Stimulated activated naive CD8-positive, alpha-beta T cell treated with anti-CD3 and anti-CD28 coated beads, Interleukin-15, amount 100 ng/mL, for 72 hours (primary cell): ENCODE results near the gene ARL6IP4.
A peak's percentile ranks its signal among the peaks of the same experiment; 100 is the strongest.
"Not testable (repeated sequence)": the region's sequence is repeated elsewhere in the genome, so short reads cannot be mapped to it uniquely, and the experiment has no call there.

ENCODE experiments used
- ATAC-seq: fragments of 150-1000 bp; cut with Tn5 transposase; 2 replicates; pipeline ENCODE4 v1.10.0; 2021; ENCODE audit warnings: mild to moderate bottlenecking, moderate library complexity
- DNase-seq, 2 donors: peaks; one replicate each; pipeline ENCODE4 v3.0.0; 2021 to 2022
- H3K27ac Mint-ChIP-seq, 2 donors: one replicate each; pipeline ENCODE4 v1.8.0; 2022; ENCODE audit warnings: mild to moderate bottlenecking in 2 of 2, mixed read lengths in 2 of 2, moderate library complexity in 2 of 2
- H3K27me3 Mint-ChIP-seq: one replicate; pipeline ENCODE4 v1.8.0; 2022; ENCODE audit warnings: mixed read lengths
- H3K4me1 Mint-ChIP-seq: one replicate; pipeline ENCODE4 v1.8.0; 2022; ENCODE audit warnings: mild to moderate bottlenecking, mixed read lengths
- H3K4me3 Mint-ChIP-seq, 2 donors: one replicate each; pipeline ENCODE4 v1.8.0; 2022; ENCODE audit warnings: mild to moderate bottlenecking in 2 of 2, mixed read lengths in 2 of 2, moderate library complexity in 1 of 2
- H3K9me3 Mint-ChIP-seq, 2 donors: one replicate each; pipeline ENCODE4 v1.8.0; 2022; ENCODE audit warnings: mixed read lengths in 2 of 2

The ARL6IP4 gene

GRCh38 chr12:123000578-123000977 lies 20.1 kb downstream of the ARL6IP4 start:
- DNase-seq (no peak), ATAC-seq (no peak)
- no peak overlapping the region for H3K27ac Mint-ChIP-seq
- H3K4me3 Mint-ChIP-seq = no peak overlapping the region
- no peaks in the 10 kb centered on the region for H3K9me3 Mint-ChIP-seq
- H3K27me3 Mint-ChIP-seq = no peaks in the 10 kb centered on the region
- H3K4me1 Mint-ChIP-seq = no peaks in the 10 kb centered on the region

- H3K4me1 Mint-ChIP-seq = no peaks in the 10 kb centered on the region
- no peaks in the 10 kb centered on the region for H3K9me3 Mint-ChIP-seq
- no peak overlapping the region for H3K4me3 Mint-ChIP-seq
- H3K27me3 Mint-ChIP-seq = no peaks in the 10 kb centered on the region
- no peak for DNase-seq
- H3K27ac Mint-ChIP-seq = no peak overlapping the region
- no peak for ATAC-seq
These were observed 21.0 kb downstream of the ARL6IP4 start for GRCh38 chr12:123001464-123001863.

GRCh38 chr12:123003257-123003656 lies 22.8 kb downstream of the ARL6IP4 start:
- no peaks in the 10 kb centered on the region for H3K4me1 Mint-ChIP-seq
- H3K9me3 Mint-ChIP-seq = no peaks in the 10 kb centered on the region
- ATAC-seq = no peak
- H3K4me3 Mint-ChIP-seq = no peak overlapping the region
- no peak for DNase-seq
- peak overlapping the region in 1 of 2 donors; percentile 81 for H3K27ac Mint-ChIP-seq
- H3K27me3 Mint-ChIP-seq = no peaks in the 10 kb centered on the region

- DNase-seq = no peak
These were observed 23.8 kb downstream of the ARL6IP4 start for GRCh38 chr12:123004287-123004686.

GRCh38 chr12:123005081-123005626 lies 24.7 kb downstream of the ARL6IP4 start:
- ATAC-seq = no peak
- Mint-ChIP-seq H3K27ac (peak overlapping the region in 1 of 2 donors; percentile 22), H3K4me3 (no peak overlapping the region), H3K27me3 (no peaks in the 10 kb centered on the region), H3K9me3 (no peaks in the 10 kb centered on the region), H3K4me1 (no peaks in the 10 kb centered on the region)
- no peak for DNase-seq

More at GRCh38 chr12:123004287-123004686, 23.8 kb downstream of the ARL6IP4 start:
- H3K4me1 Mint-ChIP-seq = no peaks in the 10 kb centered on the region
- no peak for ATAC-seq
- H3K4me3 Mint-ChIP-seq = no peak overlapping the region
- H3K27ac Mint-ChIP-seq = no peak overlapping the region
- no peaks in the 10 kb centered on the region for H3K27me3 Mint-ChIP-seq
- no peaks in the 10 kb centered on the region for H3K9me3 Mint-ChIP-seq

GRCh38 chr12:123006977-123007376 lies 26.5 kb downstream of the ARL6IP4 start:
- ATAC-seq (no peak), DNase-seq (no peak)
- H3K27ac Mint-ChIP-seq = no peak overlapping the region
- H3K4me1 Mint-ChIP-seq = no peaks in the 10 kb centered on the region
- no peaks in the 10 kb centered on the region for H3K9me3 Mint-ChIP-seq
- no peaks in the 10 kb centered on the region for H3K27me3 Mint-ChIP-seq
- H3K4me3 Mint-ChIP-seq = no peak overlapping the region

- no peak for ATAC-seq
- Mint-ChIP-seq H3K9me3 (no peaks in the 10 kb centered on the region), H3K27me3 (no peaks in the 10 kb centered on the region), H3K4me1 (no peaks in the 10 kb centered on the region), H3K27ac (peak overlapping the region in 1 of 2 donors; percentile 10), H3K4me3 (no peak overlapping the region)
- no peak for DNase-seq
These were observed 29.6 kb downstream of the ARL6IP4 start for GRCh38 chr12:123010110-123010509.

- Mint-ChIP-seq H3K27me3 (no peaks in the 10 kb centered on the region), H3K4me3 (no peak overlapping the region), H3K4me1 (no peaks in the 10 kb centered on the region), H3K27ac (peak overlapping the region in 1 of 2 donors; percentile 10), H3K9me3 (no peaks in the 10 kb centered on the region)
- no peak for DNase-seq
- no peak for ATAC-seq
These were observed 30.2 kb downstream of the ARL6IP4 start for GRCh38 chr12:123010681-123011080.

- no peaks in the 10 kb centered on the region for H3K9me3 Mint-ChIP-seq
- ATAC-seq (no peak), DNase-seq (no peak)
- H3K27ac Mint-ChIP-seq = no peak overlapping the region
- H3K27me3 Mint-ChIP-seq = no peaks in the 10 kb centered on the region
- no peak overlapping the region for H3K4me3 Mint-ChIP-seq
- no peaks in the 10 kb centered on the region for H3K4me1 Mint-ChIP-seq
These were observed 31.2 kb downstream of the ARL6IP4 start for GRCh38 chr12:123011701-123012100.

- Mint-ChIP-seq H3K27me3 (no peaks in the 10 kb centered on the region), H3K4me1 (peaks cover 5% of the 10 kb centered on the region), H3K9me3 (no peaks in the 10 kb centered on the region), H3K4me3 (no peak overlapping the region), H3K27ac (peak overlapping the region in 1 of 2 donors; percentile 67)
- DNase-seq = no peak
- no peak for ATAC-seq
These were observed 33.0 kb downstream of the ARL6IP4 start for GRCh38 chr12:123013185-123014095.

- DNase-seq, H3K4me3 Mint-ChIP-seq, H3K9me3 Mint-ChIP-seq, H3K4me1 Mint-ChIP-seq, ATAC-seq, H3K27me3 Mint-ChIP-seq, H3K27ac Mint-ChIP-seq: not testable (repeated sequence)
These were observed 34.0 kb downstream of the ARL6IP4 start for GRCh38 chr12:123014473-123014872.

GRCh38 chr12:123017753-123018152 lies 37.3 kb downstream of the ARL6IP4 start:
- Mint-ChIP-seq H3K4me1 (peaks cover 29% of the 10 kb centered on the region), H3K9me3 (no peaks in the 10 kb centered on the region), H3K27ac (no peak overlapping the region), H3K27me3 (no peaks in the 10 kb centered on the region), H3K4me3 (no peak overlapping the region)
- no peak for ATAC-seq
- no peak for DNase-seq

- Mint-ChIP-seq H3K9me3 (no peaks in the 10 kb centered on the region), H3K4me1 (peaks cover 48% of the 10 kb centered on the region), H3K27me3 (no peaks in the 10 kb centered on the region), H3K4me3 (no peak overlapping the region), H3K27ac (peak overlapping the region; percentile 71 to 73)
- no peak for DNase-seq
- ATAC-seq = no peak
These were observed 39.3 kb downstream of the ARL6IP4 start for GRCh38 chr12:123019841-123020138.

- ATAC-seq (no peak), DNase-seq (no peak)
- Mint-ChIP-seq H3K4me3 (no peak overlapping the region), H3K27ac (peak overlapping the region in 1 of 2 donors; percentile 78), H3K27me3 (no peaks in the 10 kb centered on the region), H3K9me3 (no peaks in the 10 kb centered on the region), H3K4me1 (peaks cover 64% of the 10 kb centered on the region)
These were observed 41.5 kb downstream of the ARL6IP4 start for GRCh38 chr12:123021688-123022604.

GRCh38 chr12:123022846-123023245 lies 42.4 kb downstream of the ARL6IP4 start:
- peaks cover 61% of the 10 kb centered on the region for H3K4me1 Mint-ChIP-seq
- H3K4me3 Mint-ChIP-seq = no peak overlapping the region
- DNase-seq = no peak
- no peak overlapping the region for H3K27ac Mint-ChIP-seq
- H3K27me3 Mint-ChIP-seq = no peaks in the 10 kb centered on the region
- ATAC-seq = no peak
- H3K9me3 Mint-ChIP-seq = no peaks in the 10 kb centered on the region
